Trophoblast cell (in vitro differentiated cells and primary cell): Measurements from ENCODE around the gene PKD2.

Source experiments
- DNase-seq, 2 donors: peaks; one replicate each; pipeline ENCODE4 v3.0.0-alpha.2; 2016
- H2AFZ ChIP-seq: 2 replicates; pipeline ENCODE4 v1.6.1; 2013; ENCODE audit warnings: low read length, moderate library complexity, mild to moderate bottlenecking; ENCODE audit not compliant: insufficient read depth, poor library complexity
- H2AK5ac ChIP-seq: 2 replicates; pipeline ENCODE4 v1.6.1; 2013; ENCODE audit warnings: mild to moderate bottlenecking, low read length
- H2BK120ac ChIP-seq: 2 replicates; pipeline ENCODE4 v1.6.1; 2013; ENCODE audit warnings: low read length, mild to moderate bottlenecking, moderate library complexity; ENCODE audit not compliant: insufficient read depth, poor library complexity
- H2BK12ac ChIP-seq: 2 replicates; pipeline ENCODE4 v1.6.1; 2013; ENCODE audit warnings: mild to moderate bottlenecking, low read length, moderate library complexity
- H2BK5ac ChIP-seq: 2 replicates; pipeline ENCODE4 v1.6.1; 2013; ENCODE audit warnings: low read length, low read depth, moderate library complexity, mild to moderate bottlenecking; ENCODE audit not compliant: poor library complexity
- H3K14ac ChIP-seq: 2 replicates; pipeline ENCODE4 v1.6.1; 2013; ENCODE audit warnings: mild to moderate bottlenecking, low read length
- H3K18ac ChIP-seq: 2 replicates; pipeline ENCODE4 v1.6.1; 2013; ENCODE audit warnings: mild to moderate bottlenecking, low read length
- H3K23ac ChIP-seq: 2 replicates; pipeline ENCODE4 v1.6.1; 2013; ENCODE audit warnings: low read length
- H3K27ac ChIP-seq: 2 replicates; pipeline ENCODE4 v1.5.1; 2013; ENCODE audit warnings: low read depth, mild to moderate bottlenecking, inconsistent platforms, low read length, moderate library complexity
- H3K27me3 ChIP-seq: 2 replicates; pipeline ENCODE4 v1.6.1; 2013; ENCODE audit warnings: inconsistent platforms, mild to moderate bottlenecking, low read length, moderate library complexity; ENCODE audit not compliant: insufficient read depth
- H3K36me3 ChIP-seq, 2 experiments: 1 replicate in 1 of 2; 2 replicates in 1 of 2; pipeline ENCODE4 v1.6.1; 2013; ENCODE audit warnings: low read length in 2 of 2, mild to moderate bottlenecking in 2 of 2, moderate library complexity in 1 of 2; ENCODE audit not compliant: insufficient read depth in 2 of 2, control insufficient read depth in 1 of 2
- H3K4ac ChIP-seq: 2 replicates; pipeline ENCODE4 v1.6.1; 2013; ENCODE audit warnings: low read depth, mild to moderate bottlenecking, low read length, moderate library complexity
- H3K4me1 ChIP-seq, 2 experiments: 1 replicate in 1 of 2; 2 replicates in 1 of 2; pipeline ENCODE4 v1.6.1; 2013; ENCODE audit warnings: low read length in 2 of 2, mild to moderate bottlenecking in 2 of 2, moderate library complexity in 1 of 2; ENCODE audit not compliant: insufficient read depth in 2 of 2, control insufficient read depth in 1 of 2
- H3K4me2 ChIP-seq: 2 replicates; pipeline ENCODE4 v1.6.1; 2013; ENCODE audit warnings: inconsistent platforms, mild to moderate bottlenecking, low read length, moderate library complexity
- H3K4me3 ChIP-seq: 2 replicates; pipeline ENCODE4 v1.5.1; 2013; ENCODE audit warnings: mild to moderate bottlenecking, low read depth, low read length, inconsistent platforms
- H3K79me1 ChIP-seq: one replicate; pipeline ENCODE4 v1.6.1; 2013; ENCODE audit warnings: low read length
- H3K79me2 ChIP-seq: 2 replicates; pipeline ENCODE4 v1.6.1; 2013; ENCODE audit warnings: low read length, mild to moderate bottlenecking; ENCODE audit not compliant: control insufficient read depth, insufficient read depth, poor library complexity
- H3K9ac ChIP-seq: 2 replicates; pipeline ENCODE4 v1.6.1; 2013; ENCODE audit warnings: mild to moderate bottlenecking, low read length
- H3K9me3 ChIP-seq: 2 replicates; pipeline ENCODE4 v1.6.1; 2013; ENCODE audit warnings: low read depth, mild to moderate bottlenecking, control low read depth, inconsistent platforms, low read length; ENCODE audit not compliant: insufficient read depth
- H4K12ac ChIP-seq: 2 replicates; pipeline ENCODE4 v1.6.1; 2013; ENCODE audit warnings: low read depth, mild to moderate bottlenecking, low read length, moderate library complexity
- H4K8ac ChIP-seq: 2 replicates; pipeline ENCODE4 v1.6.1; 2013; ENCODE audit warnings: low read depth, mild to moderate bottlenecking, low read length, moderate library complexity
- H4K91ac ChIP-seq: one replicate; pipeline ENCODE4 v1.6.1; 2013; ENCODE audit warnings: low read depth, mild to moderate bottlenecking, low read length, moderate library complexity
- WGBS: extraction: QIAGEN DNeasy Blood & Tissue Kit; methylation state at CpG from one replicate; pipeline ENCODE4 v1.1.7; 2013; ENCODE audit warnings: missing lambda C conversion rate; ENCODE audit not compliant: insufficient read length, insufficient coverage; ENCODE audit errors: extremely low coverage; 5-methylcytosine and 5-hydroxymethylcytosine counted together

The PKD2 gene

GRCh38 chr4:88037447-88037846 is 30.0 kb downstream of the PKD2 start:
- no peaks in the 10 kb centered on the region for H3K9me3 ChIP-seq
- H3K4me2 ChIP-seq = no peak overlapping the region
- no peak overlapping the region for H2AFZ ChIP-seq
- no peak overlapping the region for H2BK12ac ChIP-seq
- H3K79me1 ChIP-seq = no peaks in the 10 kb centered on the region
- no peak overlapping the region for H2BK120ac ChIP-seq
- no peaks in the 10 kb centered on the region for H3K4me1 ChIP-seq
- WGBS = no CpG with 5 or more reads among the region's 1 CpG
- H3K27ac ChIP-seq = no peak overlapping the region
- no peak overlapping the region for H3K9ac ChIP-seq
- peak in 1 of 2 donors; percentile 48 for DNase-seq
- H2AK5ac ChIP-seq = no peak overlapping the region
- H2BK5ac ChIP-seq = no peak overlapping the region
- peaks cover 18 to 48% of the 10 kb centered on the region in 2 experiments for H3K36me3 ChIP-seq
- H3K4ac ChIP-seq = no peak overlapping the region
- no peak overlapping the region for H4K12ac ChIP-seq
- no peak overlapping the region for H3K14ac ChIP-seq
- H4K91ac ChIP-seq = no peak overlapping the region
- H3K18ac ChIP-seq = no peak overlapping the region
- no peak overlapping the region for H4K8ac ChIP-seq
- no peaks in the 10 kb centered on the region for H3K79me2 ChIP-seq
- no peak overlapping the region for H3K4me3 ChIP-seq
- H3K27me3 ChIP-seq = no peaks in the 10 kb centered on the region
- H3K23ac ChIP-seq = no peak overlapping the region

DNA sequence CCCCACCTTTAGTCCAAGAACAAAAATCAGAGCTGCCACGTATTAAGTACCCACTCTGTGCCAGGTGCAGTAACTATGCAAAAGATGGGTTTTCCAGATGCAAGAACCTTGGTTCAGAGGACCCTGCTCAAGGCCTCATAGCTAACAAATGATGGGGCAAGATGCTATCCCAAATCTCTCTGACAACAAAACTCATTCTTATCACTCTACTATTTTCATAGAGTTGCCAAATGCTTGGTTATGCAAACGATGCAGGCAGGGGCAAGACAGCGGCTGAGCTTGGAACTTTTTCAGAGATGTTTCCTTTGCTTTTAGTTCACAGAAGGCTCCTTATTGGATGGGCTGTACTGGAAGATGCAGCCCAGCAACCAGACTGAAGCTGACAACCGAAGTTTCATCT is 30.5 kb downstream of the PKD2 start:
- Histone ChIP-seq H3K23ac (no peak overlapping the region), H3K27ac (no peak overlapping the region), H2BK120ac (no peak overlapping the region), H3K9me3 (no peaks in the 10 kb centered on the region), H4K8ac (no peak overlapping the region), H3K4me3 (no peak overlapping the region), H3K36me3 (peaks cover 18 to 50% of the 10 kb centered on the region in 2 experiments), H3K4me1 (no peaks in the 10 kb centered on the region), H4K91ac (no peak overlapping the region), H3K18ac (no peak overlapping the region), H3K4ac (no peak overlapping the region), H2BK5ac (no peak overlapping the region), H3K79me1 (no peaks in the 10 kb centered on the region), H3K9ac (no peak overlapping the region), H3K27me3 (no peaks in the 10 kb centered on the region), H2AK5ac (no peak overlapping the region), H2AFZ (no peak overlapping the region), H4K12ac (no peak overlapping the region), H3K4me2 (no peak overlapping the region), H3K14ac (no peak overlapping the region), H2BK12ac (no peak overlapping the region), H3K79me2 (no peaks in the 10 kb centered on the region)
- DNase-seq = peak; percentile 50 to 77
- no CpG with 5 or more reads among the region's 4 CpGs for WGBS

DNA sequence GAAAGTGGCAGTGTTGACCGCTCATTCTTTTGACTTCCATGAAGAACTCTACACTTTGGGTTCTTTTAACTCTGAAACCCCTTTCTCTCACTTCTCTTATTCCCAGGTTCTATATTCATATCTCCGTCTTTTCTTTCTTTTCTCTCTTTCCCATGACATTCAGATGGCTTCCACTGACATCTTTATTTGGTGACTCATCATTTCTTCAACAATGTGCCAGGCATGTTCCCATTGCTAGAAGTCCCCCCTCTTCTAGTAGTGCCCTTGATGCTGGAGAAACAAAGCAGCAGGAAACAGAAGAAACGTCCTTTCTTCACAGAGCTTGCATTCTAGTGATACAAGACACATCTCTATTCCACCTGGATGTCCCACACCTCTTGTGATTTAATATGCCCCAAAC is 33.3 kb downstream of the PKD2 start:
- Histone ChIP-seq H3K18ac (no peak overlapping the region), H3K4me1 (no peaks in the 10 kb centered on the region), H2BK12ac (no peak overlapping the region), H3K23ac (no peak overlapping the region), H3K27me3 (no peaks in the 10 kb centered on the region), H2AK5ac (no peak overlapping the region), H4K12ac (no peak overlapping the region), H3K36me3 (peaks cover 17 to 57% of the 10 kb centered on the region in 2 experiments), H3K14ac (no peak overlapping the region), H3K9me3 (no peaks in the 10 kb centered on the region), H3K4me2 (no peak overlapping the region), H4K91ac (no peak overlapping the region), H2BK5ac (no peak overlapping the region), H4K8ac (no peak overlapping the region), H3K79me2 (no peaks in the 10 kb centered on the region), H2BK120ac (no peak overlapping the region), H3K79me1 (no peaks in the 10 kb centered on the region), H3K9ac (no peak overlapping the region), H3K4me3 (no peak overlapping the region), H3K27ac (no peak overlapping the region), H3K4ac (no peak overlapping the region), H2AFZ (no peak overlapping the region)
- WGBS = no CpG with 5 or more reads among the region's 3 CpGs
- no peak for DNase-seq

DNA sequence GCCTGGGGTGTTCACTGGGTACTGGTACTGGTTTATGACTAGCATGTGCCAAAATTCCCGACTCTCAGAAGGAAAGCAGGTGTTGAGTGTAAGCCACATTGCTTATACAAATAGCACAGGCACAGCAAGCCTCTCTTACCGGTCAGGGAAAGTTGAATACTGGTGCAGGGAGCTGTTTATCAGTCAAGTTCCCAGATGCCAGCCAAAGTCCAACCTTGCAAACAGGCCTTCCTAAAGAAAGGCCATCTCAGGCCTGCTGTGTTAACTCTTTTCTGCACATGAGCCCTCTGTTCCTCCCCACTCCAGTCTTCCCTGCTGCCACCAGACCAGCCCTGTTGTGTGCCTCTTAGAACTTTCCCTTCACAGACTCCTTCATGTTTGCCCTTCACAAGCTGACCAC is 34.2 kb downstream of the PKD2 start:
- Histone ChIP-seq H3K4me1 (no peaks in the 10 kb centered on the region), H2AFZ (no peak overlapping the region), H3K27me3 (no peaks in the 10 kb centered on the region), H3K79me1 (no peaks in the 10 kb centered on the region), H3K79me2 (no peaks in the 10 kb centered on the region), H4K91ac (no peak overlapping the region), H3K9me3 (no peaks in the 10 kb centered on the region), H2BK5ac (no peak overlapping the region), H3K4me3 (no peak overlapping the region), H3K14ac (no peak overlapping the region), H3K9ac (no peak overlapping the region), H2BK120ac (no peak overlapping the region), H4K12ac (no peak overlapping the region), H3K18ac (no peak overlapping the region), H3K27ac (no peak overlapping the region), H2AK5ac (no peak overlapping the region), H3K4me2 (no peak overlapping the region), H3K36me3 (peaks cover 19 to 52% of the 10 kb centered on the region in 2 experiments), H2BK12ac (no peak overlapping the region), H3K23ac (no peak overlapping the region), H3K4ac (no peak overlapping the region), H4K8ac (no peak overlapping the region)
- WGBS = no CpG with 5 or more reads among the region's 2 CpGs
- DNase-seq = no peak
